ENCODE results near the gene TTN.

Gene TTN

GRCh38 chr2:178807227-178808008 lies at the start of gene TTN:
Gene TTN, minus strand, starts transcription at chr2:178807423. Its CDS starts 2,781 bp downstream, at chr2:178804642.
- in situ Hi-C loops (cut with MboI; ENCODE audit: low sequenced_read_pairs), result no loop called here

- in situ Hi-C loops (cut with MboI; ENCODE audit: low sequenced_read_pairs), result no loop called here
These were observed 47.9 kb upstream of the TTN start for GRCh38 chr2:178855151-178855550.

- in situ Hi-C loops (cut with MboI; ENCODE audit: low sequenced_read_pairs), result no loop called here
These were observed 41.1 kb upstream of the TTN start for GRCh38 chr2:178848335-178848734.

GRCh38 chr2:178846458-178846802 lies 39.2 kb upstream of the TTN start:
- in situ Hi-C loops (cut with MboI; ENCODE audit: low sequenced_read_pairs), result no loop called here

- in situ Hi-C loops (cut with MboI; ENCODE audit: low sequenced_read_pairs), result no loop called here
These were observed 38.6 kb upstream of the TTN start for GRCh38 chr2:178845566-178846457.

- in situ Hi-C loops (cut with MboI; ENCODE audit: low sequenced_read_pairs), result no loop called here
These were observed 37.5 kb upstream of the TTN start for GRCh38 chr2:178844701-178845100.

GRCh38 chr2:178844269-178844668 lies 37.0 kb upstream of the TTN start:
- in situ Hi-C loops (cut with MboI; ENCODE audit: low sequenced_read_pairs), result no loop called here

GRCh38 chr2:178843697-178844096 lies 36.5 kb upstream of the TTN start:
- in situ Hi-C loops (cut with MboI; ENCODE audit: low sequenced_read_pairs), result no loop called here

GRCh38 chr2:178836807-178837206 lies 29.6 kb upstream of the TTN start:
- in situ Hi-C loops (cut with MboI; ENCODE audit: low sequenced_read_pairs), result no loop called here

- in situ Hi-C loops (cut with MboI; ENCODE audit: low sequenced_read_pairs), result no loop called here
These were observed 26.9 kb upstream of the TTN start for GRCh38 chr2:178834086-178834485.

GRCh38 chr2:178833382-178833781 lies 26.2 kb upstream of the TTN start:
- in situ Hi-C loops (cut with MboI; ENCODE audit: low sequenced_read_pairs), result no loop called here

- in situ Hi-C loops (cut with MboI; ENCODE audit: low sequenced_read_pairs), result no loop called here
These were observed 23.2 kb upstream of the TTN start for GRCh38 chr2:178830451-178830850.

GRCh38 chr2:178829981-178830380 lies 22.8 kb upstream of the TTN start:
- in situ Hi-C loops (cut with MboI; ENCODE audit: low sequenced_read_pairs), result no loop called here

- in situ Hi-C loops (cut with MboI; ENCODE audit: low sequenced_read_pairs), result no loop called here
These were observed 22.2 kb upstream of the TTN start for GRCh38 chr2:178829299-178829960.

- in situ Hi-C loops (cut with MboI; ENCODE audit: low sequenced_read_pairs), result no loop called here
These were observed 21.3 kb upstream of the TTN start for GRCh38 chr2:178828486-178828881.

GRCh38 chr2:178827739-178828485 lies 20.7 kb upstream of the TTN start:
- in situ Hi-C loops (cut with MboI; ENCODE audit: low sequenced_read_pairs), result no loop called here

GRCh38 chr2:178827111-178827510 lies 19.9 kb upstream of the TTN start:
- in situ Hi-C loops (cut with MboI; ENCODE audit: low sequenced_read_pairs), result no loop called here

- in situ Hi-C loops (cut with MboI; ENCODE audit: low sequenced_read_pairs), result no loop called here
These were observed 18.0 kb upstream of the TTN start for GRCh38 chr2:178825183-178825582.

- in situ Hi-C loops (cut with MboI; ENCODE audit: low sequenced_read_pairs), result no loop called here
These were observed 17.0 kb upstream of the TTN start for GRCh38 chr2:178824181-178824580.

- in situ Hi-C loops (cut with MboI; ENCODE audit: low sequenced_read_pairs), result no loop called here
These were observed 12.8 kb upstream of the TTN start for GRCh38 chr2:178819992-178820391.

Measured in HL-60/S4 treated with retinoic acid at 250 ng/mL for 4 days and 3 days (cell line).